DOHH2 (cell line): Measurements from ENCODE around the gene CNN2.

Experiments
- H3F3A ChIP-seq: fragments of 200-600 bp; sonication (generic), shearing (Covaris generic); 2 replicates; pipeline ENCODE4 v1.6.0; 2016; ENCODE audit warnings: antibody characterized with exemption, mild to moderate bottlenecking; ENCODE audit not compliant: control insufficient read depth, insufficient read depth
- H3K27ac ChIP-seq: fragments of 200-600 bp; sonication (generic); 2 replicates; pipeline ENCODE4 v1.5.1; 2014; ENCODE audit warnings: low read depth, mild to moderate bottlenecking, low read length, moderate library complexity
- H3K27me3 ChIP-seq: fragments of 200-600 bp; sonication (generic); 2 replicates; pipeline ENCODE4 v1.6.1; 2014; ENCODE audit warnings: mild to moderate bottlenecking, low read length, mixed read lengths; ENCODE audit not compliant: control insufficient read depth
- H3K36me3 ChIP-seq: fragments of 200-600 bp; sonication (generic); 2 replicates; pipeline ENCODE4 v1.6.1; 2014; ENCODE audit warnings: mild to moderate bottlenecking, low read length, moderate library complexity, mixed read lengths; ENCODE audit not compliant: control insufficient read depth
- H3K4me1 ChIP-seq: fragments of 200-600 bp; sonication (generic); 2 replicates; pipeline ENCODE4 v1.6.1; 2014; ENCODE audit warnings: mild to moderate bottlenecking, low read length, mixed read lengths; ENCODE audit not compliant: control insufficient read depth
- H3K4me2 ChIP-seq: fragments of 200-600 bp; sonication (generic); 2 replicates; pipeline ENCODE4 v1.6.0; 2014; ENCODE audit warnings: mild to moderate bottlenecking, low read length, moderate library complexity
- H3K4me3 ChIP-seq: fragments of 200-600 bp; sonication (generic); 2 replicates; pipeline ENCODE4 v1.5.1; 2014; ENCODE audit warnings: mild to moderate bottlenecking, low read length, mixed read lengths
- H3K79me2 ChIP-seq: fragments of 200-600 bp; sonication (generic); 2 replicates; pipeline ENCODE4 v1.6.1; 2014; ENCODE audit warnings: mild to moderate bottlenecking, low read length, mixed read lengths; ENCODE audit not compliant: control insufficient read depth
- H3K9me2 ChIP-seq: fragments of 200-600 bp; sonication (generic); replicated peaks from 2 replicates; pipeline ENCODE4 v1.6.1; 2014; ENCODE audit warnings: mild to moderate bottlenecking, low read length, mixed read lengths; ENCODE audit not compliant: control insufficient read depth
- H3K9me3 ChIP-seq: fragments of 200-600 bp; sonication (generic); 2 replicates; pipeline ENCODE4 v1.6.1; 2014; ENCODE audit warnings: antibody characterized with exemption, low read length, mixed read lengths; ENCODE audit not compliant: control insufficient read depth, insufficient read depth
- H4K20me1 ChIP-seq: fragments of 200-600 bp; sonication (generic); 2 replicates; pipeline ENCODE4 v1.6.0; 2014; ENCODE audit warnings: low read depth, mild to moderate bottlenecking, antibody characterized with exemption, low read length, moderate library complexity; ENCODE audit not compliant: control insufficient read depth, insufficient read depth
- EZH2phosphoT487 ChIP-seq: fragments of 200-600 bp; sonication (generic); IDR thresholded peaks from 2 replicates; pipeline ENCODE4 v1.6.1; 2017; ENCODE audit warnings: borderline replicate concordance, mild to moderate bottlenecking, antibody characterized with exemption, low read length, moderate library complexity, mixed read lengths
- TF ChIP-seq, protein P1 (sequence below): fragments of 200-600 bp; sonication (generic); IDR thresholded peaks from one replicate; pipeline ENCODE4 v1.5.1; 2014; ENCODE audit warnings: antibody characterized with exemption, mild to moderate bottlenecking, low read depth, low read length; ENCODE audit not compliant: poor library complexity, severe bottlenecking

Gene CNN2

DNA sequence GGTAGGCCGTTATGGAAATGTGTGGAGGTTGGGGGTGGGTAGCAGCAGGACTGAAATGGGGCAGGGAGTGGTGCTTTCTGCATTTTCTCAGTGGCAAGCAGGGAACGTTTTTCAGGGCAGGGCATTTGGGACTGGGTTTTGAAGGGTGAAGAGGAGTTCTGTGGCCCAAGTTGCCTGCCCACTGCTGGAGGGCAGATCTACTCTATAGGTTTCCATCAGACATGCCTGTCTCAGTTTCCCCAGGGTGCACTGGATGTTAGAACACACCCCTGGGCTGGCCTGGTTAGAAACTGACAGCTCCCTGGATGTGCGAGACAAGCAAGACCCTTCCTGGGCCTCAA, 27.1 kb upstream of the CNN2 start:
- H3K27me3 ChIP-seq: peaks cover 44% of the 10 kb centered on the region

DNA sequence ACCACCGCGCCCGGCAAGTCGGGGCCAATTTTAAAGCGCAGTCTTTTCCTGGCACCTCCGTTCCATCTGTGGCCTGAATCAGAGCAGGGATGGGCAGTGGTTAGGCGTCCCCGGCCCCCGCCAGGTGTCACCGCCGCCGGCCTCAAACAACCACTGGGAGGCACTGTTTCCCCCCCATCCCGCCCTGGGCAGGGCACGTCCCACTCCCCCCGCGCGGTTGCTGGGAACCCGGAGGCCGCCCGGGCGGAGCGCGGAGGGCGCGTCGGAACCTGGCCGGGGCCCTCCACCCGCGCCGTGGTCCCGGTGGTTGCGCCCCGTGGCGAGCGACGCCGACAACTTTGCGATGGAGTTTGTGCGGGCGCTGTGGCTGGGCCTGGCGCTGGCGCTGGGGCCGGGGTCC, 26.3 kb upstream of the CNN2 start, which contains the start of gene GRIN3B:
GRIN3B (plus strand) TSS at position 325 of the 400 bp plus-strand sequence; CDS start at position 344, 19 bp downstream.
- peaks cover 44% of the 10 kb centered on the region for H3K27me3 ChIP-seq
- TF ChIP-seq EZH2phosphoT487: no peak
- TF ChIP-seq, protein P1, sequence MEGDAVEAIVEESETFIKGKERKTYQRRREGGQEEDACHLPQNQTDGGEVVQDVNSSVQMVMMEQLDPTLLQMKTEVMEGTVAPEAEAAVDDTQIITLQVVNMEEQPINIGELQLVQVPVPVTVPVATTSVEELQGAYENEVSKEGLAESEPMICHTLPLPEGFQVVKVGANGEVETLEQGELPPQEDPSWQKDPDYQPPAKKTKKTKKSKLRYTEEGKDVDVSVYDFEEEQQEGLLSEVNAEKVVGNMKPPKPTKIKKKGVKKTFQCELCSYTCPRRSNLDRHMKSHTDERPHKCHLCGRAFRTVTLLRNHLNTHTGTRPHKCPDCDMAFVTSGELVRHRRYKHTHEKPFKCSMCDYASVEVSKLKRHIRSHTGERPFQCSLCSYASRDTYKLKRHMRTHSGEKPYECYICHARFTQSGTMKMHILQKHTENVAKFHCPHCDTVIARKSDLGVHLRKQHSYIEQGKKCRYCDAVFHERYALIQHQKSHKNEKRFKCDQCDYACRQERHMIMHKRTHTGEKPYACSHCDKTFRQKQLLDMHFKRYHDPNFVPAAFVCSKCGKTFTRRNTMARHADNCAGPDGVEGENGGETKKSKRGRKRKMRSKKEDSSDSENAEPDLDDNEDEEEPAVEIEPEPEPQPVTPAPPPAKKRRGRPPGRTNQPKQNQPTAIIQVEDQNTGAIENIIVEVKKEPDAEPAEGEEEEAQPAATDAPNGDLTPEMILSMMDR: peak; percentile 56
- no peak within 1 kb of the TSS for H3K4me3 ChIP-seq
- H3K9me3 ChIP-seq: no peaks in the 10 kb centered on the region
- no peaks in the 10 kb centered on the region for H3K9me2 ChIP-seq
- H3K27ac ChIP-seq: no peak within 1 kb of the TSS
- peaks cover 16% of the 10 kb centered on the region for H3K4me1 ChIP-seq
- H3K4me2 ChIP-seq: peak within 1 kb of the TSS; percentile 36; the same call in 1 of the 2 replicates
- no peaks in the 10 kb centered on the region for H3K79me2 ChIP-seq
- 0 out of 2 replicates have a peak, but pooled peaks cover 3% of the 10 kb centered on the region for H3F3A ChIP-seq
- no peaks in the 10 kb centered on the region for H3K36me3 ChIP-seq
- no peaks in the 10 kb centered on the region for H4K20me1 ChIP-seq

More for the DNA sequence above, 27.1 kb upstream of the CNN2 start:
- H3K4me3 ChIP-seq: no peak overlapping the region
- H4K20me1 ChIP-seq: no peaks in the 10 kb centered on the region
- H3F3A ChIP-seq: 0 out of 2 replicates have a peak, but pooled peaks cover 3% of the 10 kb centered on the region
- no peaks in the 10 kb centered on the region; the same call in 1 of the 2 replicates for H3K36me3 ChIP-seq
- H3K9me2 ChIP-seq: no peaks in the 10 kb centered on the region
- no peak overlapping the region for H3K4me2 ChIP-seq
- H3K9me3 ChIP-seq: no peaks in the 10 kb centered on the region
- H3K27ac ChIP-seq: no peak overlapping the region
- no peaks in the 10 kb centered on the region for H3K79me2 ChIP-seq
- TF ChIP-seq, protein P1: no peak
- no peak for TF ChIP-seq EZH2phosphoT487
- peaks cover 16% of the 10 kb centered on the region for H3K4me1 ChIP-seq

DNA sequence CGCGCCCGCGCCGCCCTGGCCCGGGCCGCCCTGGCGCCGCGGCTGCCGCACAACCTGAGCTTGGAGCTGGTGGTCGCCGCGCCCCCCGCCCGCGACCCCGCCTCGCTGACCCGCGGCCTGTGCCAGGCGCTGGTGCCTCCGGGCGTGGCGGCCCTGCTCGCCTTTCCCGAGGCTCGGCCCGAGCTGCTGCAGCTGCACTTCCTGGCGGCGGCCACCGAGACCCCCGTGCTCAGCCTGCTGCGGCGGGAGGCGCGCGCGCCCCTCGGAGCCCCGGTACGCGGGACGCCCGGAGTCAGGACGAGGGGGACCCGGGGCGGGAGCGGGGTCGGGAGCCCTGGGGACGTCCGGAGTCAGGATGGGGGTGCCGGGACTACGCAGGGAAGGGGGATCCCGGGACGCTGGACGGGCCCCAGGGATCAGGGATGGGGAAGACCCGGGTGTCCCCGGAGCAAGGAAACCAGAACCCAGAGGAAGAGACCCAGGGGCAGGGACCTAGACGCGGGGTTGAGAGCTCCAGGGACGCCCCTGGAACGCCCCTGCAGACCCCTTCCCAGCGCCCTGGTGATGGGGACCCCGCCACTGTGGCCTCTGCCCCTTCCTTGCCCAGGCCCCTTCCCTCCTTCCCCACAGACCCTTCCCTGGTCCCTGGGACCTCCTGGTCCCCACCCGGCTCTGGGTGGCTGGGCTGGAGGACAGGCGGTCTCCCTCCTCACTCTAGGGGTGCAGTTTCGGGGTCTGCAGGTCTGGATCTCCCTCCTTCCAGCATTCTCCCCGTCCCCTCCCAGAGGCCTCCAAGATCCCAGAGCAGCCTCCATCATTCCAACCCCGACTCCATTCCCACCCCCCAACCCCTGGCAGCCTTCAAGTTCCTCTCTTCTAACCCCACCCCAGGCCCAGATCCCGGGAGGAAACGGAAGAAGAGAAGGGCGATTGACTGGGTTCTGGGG, 25.5 kb upstream of the CNN2 start:
- Histone ChIP-seq H3F3A (0 out of 2 replicates have a peak, but pooled peaks cover 3% of the 10 kb centered on the region), H3K27me3 (peaks cover 42% of the 10 kb centered on the region), H3K27ac (no peak overlapping the region), H4K20me1 (no peaks in the 10 kb centered on the region), H3K4me1 (peaks cover 16% of the 10 kb centered on the region), H3K36me3 (no peaks in the 10 kb centered on the region), H3K9me3 (no peaks in the 10 kb centered on the region), H3K4me2 (0 out of 2 replicates have a peak overlapping the region, but pooled peaks have one; percentile 14), H3K4me3 (no peak overlapping the region), H3K79me2 (no peaks in the 10 kb centered on the region), H3K9me2 (no peaks in the 10 kb centered on the region)
- TF ChIP-seq EZH2phosphoT487: no peak
- TF ChIP-seq, protein P1: no peak
